Neural cell (in vitro differentiated cells): ENCODE measurements around the gene ATP7B. TPM values are rescaled to one million over a fixed set of nuclear protein-coding genes. Genes with fewer than 3 reads are reported as not detected.

ENCODE experiments used
- H2AFZ ChIP-seq: fragments of 200-600, 300-800 bp; sonication (generic), shearing (Covaris generic); 2 replicates; pipeline ENCODE4 v1.6.0; 2014; ENCODE audit warnings: low read depth, mild to moderate bottlenecking, antibody characterized with exemption, low read length, moderate library complexity
- H3F3A ChIP-seq: fragments of 200-600 bp; shearing (Covaris generic); 2 replicates; pipeline ENCODE4 v1.6.1; 2016; ENCODE audit warnings: mild to moderate bottlenecking, moderate library complexity, mixed read lengths, antibody characterized with exemption, low read length; ENCODE audit not compliant: insufficient read depth, poor library complexity, severe bottlenecking
- H3K27ac ChIP-seq: fragments of 200-600, 300-800 bp; sonication (generic), shearing (Covaris generic); 2 replicates; pipeline ENCODE4 v1.5.1; 2014; ENCODE audit warnings: mild to moderate bottlenecking, low read length, moderate library complexity
- H3K27me3 ChIP-seq: fragments of 300-800, 200-600 bp; sonication (generic), shearing (Covaris generic); 2 replicates; pipeline ENCODE4 v1.6.0; 2014; ENCODE audit warnings: mild to moderate bottlenecking, low read depth, low read length, moderate library complexity; ENCODE audit not compliant: insufficient read depth
- H3K36me3 ChIP-seq: fragments of 300-800, 200-600 bp; sonication (generic), shearing (Covaris generic); 2 replicates; pipeline ENCODE4 v1.5.1; 2014; ENCODE audit warnings: mild to moderate bottlenecking, antibody characterized with exemption, low read length, moderate library complexity; ENCODE audit not compliant: insufficient read depth
- H3K4me2 ChIP-seq: fragments of 300-800, 200-600 bp; sonication (generic), shearing (Covaris generic); 2 replicates; pipeline ENCODE4 v1.6.0; 2014; ENCODE audit warnings: mild to moderate bottlenecking, low read length
- H3K4me3 ChIP-seq: fragments of 300-800, 200-600 bp; sonication (generic), shearing (Covaris generic); 2 replicates; pipeline ENCODE4 v1.5.1; 2014; ENCODE audit warnings: mild to moderate bottlenecking, low read length, moderate library complexity
- H3K79me2 ChIP-seq: fragments of 200-600 bp; shearing (Covaris generic); replicated peaks from 2 replicates; pipeline ENCODE4 v1.6.0; 2014; ENCODE audit warnings: mild to moderate bottlenecking, low read length, moderate library complexity; ENCODE audit not compliant: insufficient read depth
- H3K9ac ChIP-seq: fragments of 300-800, 200-600 bp; sonication (generic), shearing (Covaris generic); 2 replicates; pipeline ENCODE4 v1.6.1; 2016; ENCODE audit warnings: mild to moderate bottlenecking, low read length, mixed read lengths
- H3K9me2 ChIP-seq: fragments of 200-600 bp; shearing (Covaris generic); 2 replicates; pipeline ENCODE4 v1.6.1; 2016; ENCODE audit warnings: mild to moderate bottlenecking, low read length, mixed read lengths; ENCODE audit not compliant: insufficient read depth
- H3K9me3 ChIP-seq: fragments of 200-600, 300-800 bp; sonication (generic), shearing (Covaris generic); 2 replicates; pipeline ENCODE4 v1.6.1; 2016; ENCODE audit warnings: mild to moderate bottlenecking, mixed run types, low read length, moderate library complexity, mixed read lengths
- H4K20me1 ChIP-seq: fragments of 200-600 bp; shearing (Covaris generic); 2 replicates; pipeline ENCODE4 v1.6.1; 2016; ENCODE audit warnings: mild to moderate bottlenecking, mixed run types; ENCODE audit not compliant: insufficient read depth
- EP300 ChIP-seq: fragments of 450-650 bp; conservative IDR thresholded peaks from 2 replicates; pipeline ENCODE4 v1.6.1; 2014; ENCODE audit warnings: antibody characterized with exemption, mild to moderate bottlenecking, moderate library complexity; ENCODE audit not compliant: poor library complexity, severe bottlenecking
- EZH2 ChIP-seq: fragments of 200-600, 300-800 bp; shearing (Covaris generic), sonication (generic); IDR thresholded peaks from 2 replicates; pipeline ENCODE4 v1.6.1; 2014; ENCODE audit warnings: antibody characterized with exemption, low read length, borderline replicate concordance, mild to moderate bottlenecking; ENCODE audit not compliant: insufficient read depth, poor library complexity, severe bottlenecking
- MXI1 ChIP-seq: fragments of 450-650 bp; conservative IDR thresholded peaks from 2 replicates; pipeline ENCODE4 v1.6.1; 2014; ENCODE audit warnings: antibody characterized with exemption, mild to moderate bottlenecking; ENCODE audit not compliant: poor library complexity, severe bottlenecking
- POLR2AphosphoS5 ChIP-seq: IDR thresholded peaks from 2 replicates; pipeline ENCODE4 v1.6.1; 2012
- RAD21 ChIP-seq: fragments of 450-650 bp; conservative IDR thresholded peaks from 2 replicates; pipeline ENCODE4 v1.6.1; 2014; ENCODE audit warnings: antibody characterized with exemption, mild to moderate bottlenecking, moderate library complexity
- SMC3 ChIP-seq: fragments of 450-650 bp; conservative IDR thresholded peaks from 2 replicates; pipeline ENCODE4 v1.6.1; 2014; ENCODE audit warnings: antibody characterized with exemption, mild to moderate bottlenecking, moderate library complexity; ENCODE audit not compliant: poor library complexity
- TAF1 ChIP-seq: IDR thresholded peaks from 2 replicates; pipeline ENCODE4 v1.6.1; 2012; ENCODE audit warnings: low read depth
- polyA plus RNA-seq: library from polyadenylated mRNA; depleted of rRNA; stranded (reverse); fragments of >200 nt; gene quantifications from 2 replicates; pipeline ENCODE4 v1.2.3, GENCODE V29; 2014
- TF ChIP-seq, protein P1 (sequence below): IDR thresholded peaks from 2 replicates; pipeline ENCODE4 v1.6.1; 2012; ENCODE audit warnings: borderline replicate concordance
- TF ChIP-seq, protein P2 (sequence below): fragments of 450-650 bp; IDR thresholded peaks from 2 replicates; pipeline ENCODE4 v1.5.1; 2014; ENCODE audit warnings: antibody characterized with exemption, mild to moderate bottlenecking, moderate library complexity; ENCODE audit not compliant: poor library complexity, severe bottlenecking

The ATP7B gene
- polyA plus RNA-seq, 1 donor from 2014 or later = 6.3 TPM

DNA sequence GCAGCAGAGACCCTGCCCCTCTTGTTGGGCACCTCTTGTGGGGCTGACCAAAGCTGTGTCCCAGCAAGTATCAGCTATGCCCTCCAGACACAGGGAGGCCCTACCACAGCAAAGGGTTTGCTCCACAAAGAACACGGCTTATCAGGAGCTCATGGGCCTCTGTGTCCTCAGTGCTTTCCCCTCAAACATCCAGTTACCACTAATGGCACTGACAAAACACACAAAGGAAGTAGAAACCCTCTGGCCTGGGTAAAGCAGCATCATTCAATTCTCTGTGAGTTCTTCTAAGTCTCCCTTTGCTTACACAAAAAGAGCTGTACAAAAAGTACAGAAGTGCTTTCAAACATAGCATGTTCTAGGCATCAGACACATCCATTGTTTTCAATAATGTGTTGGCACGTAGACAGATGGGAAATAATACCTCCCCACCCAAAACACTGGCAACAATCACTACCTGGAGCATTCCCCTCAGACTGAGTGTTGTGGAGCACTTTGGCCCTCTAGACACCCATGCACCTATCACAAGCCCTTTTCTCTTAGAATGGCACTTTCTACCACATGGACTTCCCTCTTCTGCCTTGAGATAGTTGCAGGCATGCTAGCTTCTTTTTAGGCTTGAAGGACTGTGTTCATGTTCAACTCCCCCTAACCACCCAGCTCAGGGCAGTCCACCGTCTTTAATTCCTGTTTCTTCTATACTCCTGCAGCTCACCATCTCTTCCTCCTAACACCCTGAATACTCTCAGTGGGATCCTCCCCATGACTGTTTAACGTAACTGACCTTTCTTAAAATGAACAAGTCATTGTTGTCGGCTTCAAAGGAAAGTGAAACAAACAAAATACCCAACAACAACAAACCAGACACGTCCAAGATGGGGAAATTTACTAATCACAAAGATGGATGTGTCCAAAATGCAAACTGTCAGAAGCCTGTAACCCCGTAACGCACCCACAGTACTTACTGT, 43.5 kb downstream of the ATP7B start:
- H4K20me1 ChIP-seq = no peaks in the 10 kb centered on the region
- no peak overlapping the region for H3K27ac ChIP-seq
- H3K9ac ChIP-seq = no peak overlapping the region
- H3K4me3 ChIP-seq = no peak overlapping the region
- H3K9me2 ChIP-seq = no peaks in the 10 kb centered on the region
- H3K4me2 ChIP-seq = no peak overlapping the region
- H2AFZ ChIP-seq = no peak overlapping the region
- no peaks in the 10 kb centered on the region for H3K79me2 ChIP-seq
- TF ChIP-seq SMC3 = no peak
- no peak for TF ChIP-seq EP300
- TF ChIP-seq POLR2AphosphoS5 = no peak
- TF ChIP-seq, protein P1, sequence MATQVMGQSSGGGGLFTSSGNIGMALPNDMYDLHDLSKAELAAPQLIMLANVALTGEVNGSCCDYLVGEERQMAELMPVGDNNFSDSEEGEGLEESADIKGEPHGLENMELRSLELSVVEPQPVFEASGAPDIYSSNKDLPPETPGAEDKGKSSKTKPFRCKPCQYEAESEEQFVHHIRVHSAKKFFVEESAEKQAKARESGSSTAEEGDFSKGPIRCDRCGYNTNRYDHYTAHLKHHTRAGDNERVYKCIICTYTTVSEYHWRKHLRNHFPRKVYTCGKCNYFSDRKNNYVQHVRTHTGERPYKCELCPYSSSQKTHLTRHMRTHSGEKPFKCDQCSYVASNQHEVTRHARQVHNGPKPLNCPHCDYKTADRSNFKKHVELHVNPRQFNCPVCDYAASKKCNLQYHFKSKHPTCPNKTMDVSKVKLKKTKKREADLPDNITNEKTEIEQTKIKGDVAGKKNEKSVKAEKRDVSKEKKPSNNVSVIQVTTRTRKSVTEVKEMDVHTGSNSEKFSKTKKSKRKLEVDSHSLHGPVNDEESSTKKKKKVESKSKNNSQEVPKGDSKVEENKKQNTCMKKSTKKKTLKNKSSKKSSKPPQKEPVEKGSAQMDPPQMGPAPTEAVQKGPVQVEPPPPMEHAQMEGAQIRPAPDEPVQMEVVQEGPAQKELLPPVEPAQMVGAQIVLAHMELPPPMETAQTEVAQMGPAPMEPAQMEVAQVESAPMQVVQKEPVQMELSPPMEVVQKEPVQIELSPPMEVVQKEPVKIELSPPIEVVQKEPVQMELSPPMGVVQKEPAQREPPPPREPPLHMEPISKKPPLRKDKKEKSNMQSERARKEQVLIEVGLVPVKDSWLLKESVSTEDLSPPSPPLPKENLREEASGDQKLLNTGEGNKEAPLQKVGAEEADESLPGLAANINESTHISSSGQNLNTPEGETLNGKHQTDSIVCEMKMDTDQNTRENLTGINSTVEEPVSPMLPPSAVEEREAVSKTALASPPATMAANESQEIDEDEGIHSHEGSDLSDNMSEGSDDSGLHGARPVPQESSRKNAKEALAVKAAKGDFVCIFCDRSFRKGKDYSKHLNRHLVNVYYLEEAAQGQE = no peak
- TF ChIP-seq EZH2 = no peak
- no peak for TF ChIP-seq MXI1
- no peak for TF ChIP-seq RAD21
- TF ChIP-seq TAF1 = no peak
- TF ChIP-seq, protein P2, sequence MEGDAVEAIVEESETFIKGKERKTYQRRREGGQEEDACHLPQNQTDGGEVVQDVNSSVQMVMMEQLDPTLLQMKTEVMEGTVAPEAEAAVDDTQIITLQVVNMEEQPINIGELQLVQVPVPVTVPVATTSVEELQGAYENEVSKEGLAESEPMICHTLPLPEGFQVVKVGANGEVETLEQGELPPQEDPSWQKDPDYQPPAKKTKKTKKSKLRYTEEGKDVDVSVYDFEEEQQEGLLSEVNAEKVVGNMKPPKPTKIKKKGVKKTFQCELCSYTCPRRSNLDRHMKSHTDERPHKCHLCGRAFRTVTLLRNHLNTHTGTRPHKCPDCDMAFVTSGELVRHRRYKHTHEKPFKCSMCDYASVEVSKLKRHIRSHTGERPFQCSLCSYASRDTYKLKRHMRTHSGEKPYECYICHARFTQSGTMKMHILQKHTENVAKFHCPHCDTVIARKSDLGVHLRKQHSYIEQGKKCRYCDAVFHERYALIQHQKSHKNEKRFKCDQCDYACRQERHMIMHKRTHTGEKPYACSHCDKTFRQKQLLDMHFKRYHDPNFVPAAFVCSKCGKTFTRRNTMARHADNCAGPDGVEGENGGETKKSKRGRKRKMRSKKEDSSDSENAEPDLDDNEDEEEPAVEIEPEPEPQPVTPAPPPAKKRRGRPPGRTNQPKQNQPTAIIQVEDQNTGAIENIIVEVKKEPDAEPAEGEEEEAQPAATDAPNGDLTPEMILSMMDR = no peak
- no peaks in the 10 kb centered on the region for H3K27me3 ChIP-seq
- H3K36me3 ChIP-seq = no peaks in the 10 kb centered on the region
- no peaks in the 10 kb centered on the region for H3K9me3 ChIP-seq
- no peaks in the 10 kb centered on the region for H3F3A ChIP-seq

DNA sequence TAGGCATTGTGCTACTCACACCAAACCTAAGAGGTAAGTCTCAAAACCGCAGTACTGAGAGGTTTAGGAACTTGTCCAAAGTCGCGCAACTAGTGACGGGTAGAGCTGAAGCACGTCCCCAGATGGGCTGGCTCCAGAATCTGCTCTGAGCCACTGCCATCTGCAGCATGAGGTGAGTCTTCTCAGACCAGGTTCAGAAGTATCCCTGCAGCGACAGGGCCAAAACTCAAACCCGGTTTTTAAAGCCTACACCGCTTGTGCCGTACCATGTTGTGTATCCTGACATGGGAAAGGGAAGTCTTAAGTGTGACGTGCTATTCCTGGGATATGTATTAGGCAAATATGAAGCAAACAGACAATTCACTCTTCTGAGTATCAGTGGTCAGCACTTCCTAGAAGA, 45.1 kb downstream of the ATP7B start:
- H3K79me2 ChIP-seq = no peaks in the 10 kb centered on the region
- TF ChIP-seq EP300 (no peak), POLR2AphosphoS5 (no peak), SMC3 (no peak), RAD21 (no peak), EZH2 (no peak), TAF1 (no peak)
- H2AFZ ChIP-seq = no peak overlapping the region
- no peaks in the 10 kb centered on the region for H3K9me2 ChIP-seq
- no peak overlapping the region for H3K27ac ChIP-seq
- no peak overlapping the region for H3K4me3 ChIP-seq
- no peaks in the 10 kb centered on the region for H3K27me3 ChIP-seq
- no peaks in the 10 kb centered on the region for H3F3A ChIP-seq
- H4K20me1 ChIP-seq = no peaks in the 10 kb centered on the region
- no peak overlapping the region for H3K4me2 ChIP-seq
- no peaks in the 10 kb centered on the region for H3K9me3 ChIP-seq
- H3K36me3 ChIP-seq = no peaks in the 10 kb centered on the region
- no peak overlapping the region for H3K9ac ChIP-seq
